ENCODE results near the gene TMEM176A. TPM values are rescaled to one million over a fixed set of nuclear protein-coding genes. Genes with fewer than 3 reads are reported as not detected.
"Not testable (repeated sequence)": the region's sequence is repeated elsewhere in the genome, so short reads cannot be mapped to it uniquely, and the experiment has no call there.

Gene TMEM176A
- total RNA-seq, 1 donor from 2014 or later, result 1.2 TPM

DNA sequence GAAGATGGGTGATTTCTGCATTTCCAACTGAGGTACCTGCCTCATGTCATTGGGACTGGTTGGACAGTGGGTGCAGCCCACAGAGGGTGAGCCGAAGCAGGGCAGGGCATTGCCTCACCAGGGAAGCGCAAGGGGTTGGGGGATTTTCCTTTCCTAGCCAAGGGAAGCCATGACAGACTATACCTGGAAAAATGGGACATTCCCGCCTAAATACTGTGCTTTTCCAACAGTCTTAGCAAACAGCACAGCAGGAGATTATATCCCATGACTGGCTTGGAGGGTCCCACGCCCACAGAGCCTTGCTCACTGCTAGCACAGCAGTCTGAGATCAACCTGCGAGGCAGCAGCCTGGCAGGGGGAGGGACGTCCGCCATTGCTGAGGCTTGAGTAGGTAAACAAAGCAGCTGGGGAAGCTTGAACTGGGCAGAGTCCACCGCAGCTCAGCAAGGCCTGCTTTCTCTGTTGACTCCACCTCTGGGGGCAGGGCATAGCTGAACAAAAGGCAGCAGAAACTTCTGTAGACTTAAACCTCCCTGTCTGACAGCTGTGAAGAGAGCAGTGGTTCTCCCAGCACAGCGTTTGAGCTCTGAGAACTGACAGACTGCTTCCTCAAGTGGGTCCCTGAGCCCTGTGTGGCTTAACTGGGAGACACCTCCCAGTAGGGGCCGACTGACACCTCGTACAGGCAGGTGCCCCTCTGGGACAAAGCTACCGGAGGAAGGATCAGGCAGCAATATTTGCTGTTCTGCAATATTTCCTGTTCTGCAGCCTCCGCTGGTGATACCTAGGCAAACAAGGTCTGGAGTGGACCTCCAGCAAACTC lies 7.3 kb downstream of the TMEM176A start:
- FAIRE-seq; DNase-seq (ENCODE audit: low spot score in 2 of 2): not testable (repeated sequence)

DNA sequence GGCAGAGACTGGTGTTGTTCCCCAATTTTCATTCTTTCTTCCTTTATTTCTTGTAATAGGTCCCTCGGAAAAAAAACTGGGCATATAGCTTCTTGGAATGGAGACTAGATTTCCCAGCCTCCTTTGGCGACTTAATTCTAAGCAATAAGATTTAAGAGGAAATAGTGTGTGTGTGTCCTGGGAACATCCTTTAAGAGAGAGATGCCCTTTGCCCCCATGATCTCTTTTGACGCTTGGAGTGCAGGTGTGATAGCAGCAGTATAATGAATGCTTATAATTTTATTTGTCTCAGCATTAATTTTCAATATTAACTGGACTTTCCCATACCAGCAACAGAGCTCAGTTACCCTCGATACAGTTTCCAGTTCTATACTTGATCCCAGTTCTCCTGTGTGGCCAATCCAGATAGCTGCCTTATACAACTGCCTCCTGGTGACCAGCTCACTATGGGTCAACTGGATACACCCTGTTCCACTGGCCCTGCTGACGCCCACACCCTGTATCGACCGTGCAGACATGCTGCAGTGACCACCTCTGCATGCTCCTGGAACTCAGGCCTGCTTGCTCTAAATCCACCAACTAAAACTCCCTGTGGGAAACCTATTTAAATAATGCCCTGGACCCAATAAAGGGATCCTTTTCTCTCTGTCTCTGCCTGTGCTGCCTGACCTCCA lies 13.9 kb downstream of the TMEM176A start:
- FAIRE-seq (no peak), DNase-seq (ENCODE audit: low spot score in 2 of 2) (no peak)

DNA sequence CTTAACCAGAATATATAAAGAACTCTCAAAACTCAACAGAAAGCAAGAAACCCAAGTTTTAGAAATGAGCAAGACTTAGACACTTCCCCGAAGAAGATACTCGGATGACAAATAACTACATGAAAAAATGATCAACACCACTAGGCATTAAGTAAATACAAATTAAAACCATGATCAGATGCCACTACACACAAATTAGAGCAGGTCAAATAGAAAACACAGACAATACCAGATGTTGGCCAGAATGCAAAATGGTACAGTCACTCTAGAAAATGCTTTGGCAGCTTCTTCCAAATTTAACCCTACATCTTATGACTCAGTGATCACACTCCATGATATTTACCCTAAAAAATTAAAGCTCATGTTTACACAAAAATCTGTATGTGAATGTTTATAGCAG lies 18.4 kb downstream of the TMEM176A start:
- FAIRE-seq (no peak), DNase-seq (ENCODE audit: low spot score in 2 of 2) (no peak)

DNA sequence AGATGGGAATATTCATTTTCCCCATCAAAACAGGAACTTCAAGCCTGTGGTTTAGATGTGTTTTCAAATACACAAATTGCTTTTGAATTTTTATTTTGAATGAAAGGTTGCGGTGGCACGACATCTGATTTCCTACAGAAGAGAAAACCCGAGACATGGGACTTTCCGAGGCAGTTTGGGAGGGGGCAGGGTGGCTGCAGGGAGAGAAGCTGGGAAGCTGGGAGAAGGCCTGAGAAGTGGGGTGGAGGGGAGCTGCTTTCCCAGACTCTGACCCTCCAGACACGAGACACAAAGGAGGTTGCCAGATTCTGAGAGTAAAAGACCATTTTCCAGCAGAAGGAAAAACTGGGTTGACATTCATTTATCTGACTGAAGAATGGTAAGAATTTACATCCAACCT lies 19.6 kb downstream of the TMEM176A start:
- no peak for DNase-seq (ENCODE audit: low spot score in 2 of 2)
- FAIRE-seq, result no peak

DNA sequence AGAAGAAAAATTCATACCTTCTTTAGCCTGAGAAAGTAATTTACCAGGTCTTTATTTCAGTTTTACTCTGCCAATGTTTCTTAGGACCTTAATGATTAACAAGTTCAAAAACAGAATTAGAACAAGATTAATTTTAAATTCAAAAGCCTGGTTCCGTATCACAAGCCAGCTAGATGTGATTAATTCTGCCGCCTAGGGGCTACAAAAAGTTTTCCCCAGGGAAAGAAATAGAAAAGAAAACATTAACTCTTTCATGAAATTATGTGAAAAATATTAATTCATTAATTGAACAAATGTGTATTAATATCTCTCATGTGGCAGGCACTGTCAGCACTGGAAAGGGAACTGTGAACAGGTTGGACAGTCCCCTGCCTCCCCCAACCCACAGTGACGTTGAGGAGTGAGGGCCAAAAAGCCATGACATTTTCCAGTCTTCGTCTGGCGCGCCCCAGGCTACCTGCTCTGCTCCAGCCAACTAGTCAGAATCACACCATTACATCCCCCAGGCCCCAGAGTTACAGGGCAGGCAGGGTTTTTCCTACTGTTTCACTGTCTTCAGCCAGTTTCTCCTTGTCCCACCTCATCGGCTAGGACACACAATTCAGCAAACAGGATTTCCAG lies 20.1 kb downstream of the TMEM176A start:
- DNase-seq (ENCODE audit: low spot score in 2 of 2), result no peak
- FAIRE-seq, result no peak

DNA sequence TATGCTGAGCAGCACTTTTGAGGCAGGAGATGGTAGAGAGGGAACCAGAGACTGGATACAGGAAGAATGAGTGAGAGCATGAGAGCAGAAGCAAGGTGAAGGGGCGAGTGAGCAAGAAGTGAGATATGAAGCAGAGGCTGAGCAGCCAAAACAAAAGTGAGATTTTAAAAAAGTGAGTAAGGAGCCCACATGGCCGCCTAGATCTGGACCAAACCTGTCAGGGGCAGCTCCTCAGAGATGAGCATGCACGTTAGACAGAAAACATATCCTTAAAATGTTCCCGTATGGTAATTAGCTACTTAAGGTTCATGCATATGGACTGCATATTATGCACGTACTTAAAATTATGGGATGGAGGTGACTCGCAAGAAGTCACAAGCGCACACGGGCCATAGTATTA lies 22.5 kb downstream of the TMEM176A start:
- FAIRE-seq, result no peak
- no peak for DNase-seq (ENCODE audit: low spot score in 2 of 2)

DNA sequence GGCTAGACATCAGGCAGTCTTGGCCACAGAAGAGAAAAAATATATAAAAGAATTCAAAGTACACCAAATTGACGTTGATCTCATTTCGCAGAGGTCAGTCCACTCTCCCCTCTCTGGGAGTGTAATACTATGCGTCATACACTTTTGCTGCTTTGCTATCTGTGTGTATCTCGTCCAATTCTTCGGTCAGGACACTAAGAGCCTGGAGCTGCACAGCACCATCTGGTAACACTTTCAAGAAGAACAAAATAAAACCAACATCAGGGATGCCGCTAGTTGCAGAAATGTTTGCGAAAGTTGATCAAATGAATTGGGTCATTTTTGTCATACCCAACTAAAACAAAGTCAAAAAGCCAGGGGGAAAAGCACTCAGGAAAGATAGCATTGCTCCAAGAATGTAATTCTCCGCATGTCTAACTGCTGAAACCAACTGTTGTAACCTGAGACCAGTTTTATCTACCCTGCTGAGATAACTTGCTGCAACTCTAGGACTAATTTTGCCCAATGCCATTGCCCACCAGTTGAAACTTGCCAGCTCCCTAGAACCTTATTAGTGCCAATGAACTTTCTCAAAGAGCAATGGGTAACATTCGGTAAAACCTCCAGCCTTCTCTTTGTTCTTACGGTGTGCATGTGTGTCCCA lies 23.0 kb downstream of the TMEM176A start:
- FAIRE-seq, result no peak
- no peak for DNase-seq (ENCODE audit: low spot score in 2 of 2)

DNA sequence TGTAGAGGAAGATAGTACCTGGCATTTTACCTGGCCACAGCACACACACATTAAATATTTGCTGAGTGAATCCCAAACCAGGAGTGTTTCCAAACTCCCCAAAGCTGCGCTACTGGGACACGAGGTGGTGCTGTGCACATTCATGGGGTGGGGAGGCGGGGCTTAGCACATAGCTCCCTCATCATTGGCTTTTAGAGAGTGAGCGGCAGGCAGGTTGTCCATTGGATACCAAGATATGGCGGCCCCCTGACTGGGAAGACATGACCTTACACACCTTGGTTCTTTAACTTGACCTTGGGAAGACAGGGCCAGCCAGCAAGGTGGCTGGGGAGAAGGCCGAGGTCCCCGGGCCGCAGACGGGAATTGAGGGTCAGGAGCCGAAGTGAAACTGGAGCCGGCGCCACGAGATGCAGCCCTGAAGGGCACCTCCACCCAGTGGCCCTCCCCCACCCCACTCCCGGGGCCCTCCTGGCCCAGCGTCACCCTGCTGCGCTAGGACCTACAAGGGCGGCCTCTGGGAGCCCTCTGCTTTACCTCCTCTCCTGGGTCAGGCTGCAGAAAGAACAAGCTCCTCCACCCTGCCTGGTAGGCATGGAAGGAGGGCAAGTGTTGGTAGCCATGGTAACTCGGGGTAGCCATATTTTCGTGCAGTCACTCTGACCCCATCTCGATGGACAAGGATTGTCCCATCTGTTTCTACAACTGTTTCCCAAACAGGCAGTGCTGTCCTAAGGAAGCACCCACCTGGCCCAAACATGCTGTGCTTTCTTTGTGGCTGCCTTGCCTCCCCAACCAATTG lies 24.0 kb downstream of the TMEM176A start:
- DNase-seq (ENCODE audit: low spot score in 2 of 2) (no peak), FAIRE-seq (no peak)

DNA sequence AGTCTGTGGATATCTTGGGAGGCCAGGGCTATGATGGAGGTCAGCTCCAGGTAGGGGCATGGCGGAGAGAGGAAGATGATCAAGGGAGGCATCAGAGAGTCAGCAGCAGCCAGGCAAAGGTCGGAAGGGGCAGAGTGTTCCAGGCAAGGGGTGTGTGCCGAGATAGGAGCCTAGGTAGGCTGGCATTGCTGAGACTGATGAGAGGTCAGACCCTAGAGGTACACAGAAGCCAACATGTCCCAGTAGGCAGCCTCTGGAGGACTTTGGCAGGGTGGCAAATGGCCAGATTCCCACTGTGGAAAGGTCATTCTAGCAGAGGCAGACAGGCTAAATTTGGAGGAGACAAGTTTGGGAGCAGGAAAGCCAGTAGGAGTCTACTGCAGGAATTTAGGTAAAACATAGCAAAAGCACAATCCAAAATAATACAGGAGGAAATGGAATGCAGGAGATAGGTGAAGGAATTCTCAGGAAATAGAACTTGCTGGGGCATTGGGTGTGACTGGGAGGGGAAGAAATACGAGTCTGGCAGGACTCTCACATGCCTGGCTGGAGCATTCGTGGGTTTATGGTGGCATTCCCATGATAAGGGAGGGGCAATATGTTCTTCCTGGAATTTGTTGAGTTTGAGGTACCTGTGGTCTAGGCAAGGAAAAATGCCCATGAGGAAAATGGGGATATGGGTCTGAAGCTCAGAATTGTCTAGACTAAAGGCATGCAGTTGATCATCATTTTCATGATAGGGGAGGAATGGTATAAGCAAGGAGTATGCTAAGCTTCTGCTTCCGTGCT lies 25.7 kb downstream of the TMEM176A start:
- FAIRE-seq, result no peak
- DNase-seq (ENCODE audit: low spot score in 2 of 2), result no peak

DNA sequence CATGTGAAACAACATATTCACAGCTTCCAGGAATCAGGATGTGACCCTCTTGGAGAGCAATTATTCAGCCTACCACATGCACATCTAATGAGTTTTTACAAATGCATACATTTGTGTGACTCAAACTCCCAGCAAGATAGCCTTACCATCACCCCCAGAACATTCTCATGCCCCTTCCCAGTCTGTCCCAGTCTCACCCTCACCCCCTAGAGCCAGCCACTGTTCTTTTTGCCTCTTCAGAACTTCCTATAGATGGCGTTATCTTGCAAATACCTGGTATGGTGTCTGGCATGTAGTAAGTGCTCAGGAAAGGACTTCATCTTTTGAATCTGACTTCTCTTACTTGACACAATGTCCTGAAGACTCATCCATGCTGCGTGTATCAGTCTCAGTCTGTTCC lies 27.8 kb downstream of the TMEM176A start:
- FAIRE-seq (no peak), DNase-seq (ENCODE audit: low spot score in 2 of 2) (no peak)

DNA sequence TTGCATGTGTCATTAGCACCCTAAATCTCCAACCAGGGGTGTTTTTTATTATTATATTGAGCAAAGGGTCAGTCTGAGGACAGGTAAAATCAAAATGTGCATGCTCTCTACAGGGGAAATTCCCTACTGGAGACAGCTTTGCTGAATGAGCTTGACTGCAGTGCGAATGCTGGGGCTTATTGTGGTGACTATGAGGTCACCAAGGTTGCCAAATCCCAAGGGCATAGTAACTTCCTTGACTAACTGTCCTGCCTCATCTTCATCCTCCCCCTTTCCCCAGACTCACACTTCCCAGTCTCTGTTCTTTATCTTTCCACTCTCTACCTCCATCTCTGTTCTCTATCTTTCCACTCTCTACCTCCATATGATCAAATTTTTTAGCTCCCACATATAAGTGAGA lies 28.9 kb downstream of the TMEM176A start:
- DNase-seq (ENCODE audit: low spot score in 2 of 2) (no peak), FAIRE-seq (no peak)

DNA sequence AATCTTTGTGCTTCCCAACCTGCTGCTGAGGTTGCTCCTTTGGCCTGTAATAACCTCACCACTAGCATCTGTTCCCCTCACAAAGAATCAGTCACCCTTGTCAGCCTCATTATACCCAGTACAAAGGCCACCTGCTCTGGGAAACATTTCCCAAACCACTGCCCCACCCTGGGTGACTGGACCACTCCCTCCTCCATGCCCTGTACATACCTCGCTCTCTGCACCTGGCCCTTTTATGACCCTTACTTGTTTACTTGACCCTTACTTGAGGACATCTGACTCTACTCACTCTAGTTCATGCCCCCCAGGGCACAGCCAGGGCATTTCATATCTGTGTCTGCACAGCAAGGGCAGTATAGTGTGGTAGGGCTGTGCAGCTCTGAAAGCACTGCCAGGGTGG lies 30.4 kb downstream of the TMEM176A start:
- FAIRE-seq, result no peak
- DNase-seq (ENCODE audit: low spot score in 2 of 2), result no peak

DNA sequence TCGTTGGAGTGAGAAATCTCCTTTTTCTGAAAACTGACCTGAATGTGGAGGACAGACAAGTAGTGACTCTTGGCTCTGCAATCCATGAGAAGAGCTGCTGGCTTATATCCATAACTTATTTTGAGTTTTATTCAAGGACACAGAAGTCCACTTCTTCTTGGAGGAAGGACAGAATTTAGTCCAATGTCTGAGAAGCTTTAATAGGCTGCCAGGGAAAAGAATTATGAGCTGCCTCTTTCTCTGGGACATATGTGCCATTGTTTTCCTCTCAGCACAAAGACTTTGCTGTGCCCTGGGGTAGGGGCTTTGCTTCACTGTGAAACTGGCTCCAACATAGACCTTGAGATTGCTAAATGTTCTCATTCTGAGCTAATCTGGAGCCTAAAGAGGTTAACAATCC lies 31.3 kb downstream of the TMEM176A start:
- DNase-seq (ENCODE audit: low spot score in 2 of 2) (no peak), FAIRE-seq (no peak)

DNA sequence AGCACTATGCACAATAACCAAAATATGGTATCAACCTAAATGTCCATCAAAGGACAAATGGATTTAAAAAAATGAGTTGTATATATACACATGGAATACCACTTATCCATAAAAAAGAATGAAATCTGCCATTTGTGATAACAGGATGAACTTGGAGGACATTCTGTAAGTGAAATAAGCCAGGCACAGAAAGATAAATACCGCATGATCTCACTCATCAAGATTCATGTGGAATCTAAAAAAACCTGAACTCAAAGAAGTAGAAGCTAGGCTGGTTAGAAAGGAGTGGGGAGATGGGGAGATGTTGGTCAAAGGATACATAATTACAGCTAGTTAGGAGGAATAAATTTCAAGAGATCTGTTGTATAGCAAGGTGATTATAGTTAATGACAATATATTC lies 34.5 kb downstream of the TMEM176A start:
- no peak for FAIRE-seq
- DNase-seq (ENCODE audit: low spot score in 2 of 2), result no peak

DNA sequence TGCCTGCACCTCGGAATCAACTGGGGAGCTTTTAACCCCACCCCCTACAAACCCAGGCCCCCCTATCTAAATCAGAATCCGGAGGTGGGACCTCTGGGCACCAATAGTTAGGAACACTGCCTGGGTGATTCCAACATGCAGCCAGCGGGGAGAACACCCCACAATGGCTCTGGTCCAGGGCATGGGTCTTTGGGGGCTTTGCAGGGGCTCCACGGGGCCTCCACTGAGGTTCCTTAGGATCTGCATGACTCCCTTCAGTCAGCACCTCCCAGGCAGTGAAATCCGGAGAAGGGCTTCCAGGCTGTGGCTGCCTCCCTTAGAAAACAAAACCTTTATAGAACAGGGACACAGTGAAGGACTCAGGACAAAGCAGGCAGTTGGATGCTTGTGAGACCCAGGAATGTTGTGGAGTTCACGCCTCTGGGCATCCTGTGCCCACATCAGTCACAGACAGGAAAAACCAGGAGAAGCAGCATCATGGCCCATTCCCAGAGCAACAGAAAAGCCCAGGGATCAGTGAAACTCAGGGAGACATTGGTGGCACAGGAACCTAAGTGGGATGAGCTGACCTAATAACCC lies 35.2 kb downstream of the TMEM176A start:
- no peak for FAIRE-seq
- no peak for DNase-seq (ENCODE audit: low spot score in 2 of 2)

DNA sequence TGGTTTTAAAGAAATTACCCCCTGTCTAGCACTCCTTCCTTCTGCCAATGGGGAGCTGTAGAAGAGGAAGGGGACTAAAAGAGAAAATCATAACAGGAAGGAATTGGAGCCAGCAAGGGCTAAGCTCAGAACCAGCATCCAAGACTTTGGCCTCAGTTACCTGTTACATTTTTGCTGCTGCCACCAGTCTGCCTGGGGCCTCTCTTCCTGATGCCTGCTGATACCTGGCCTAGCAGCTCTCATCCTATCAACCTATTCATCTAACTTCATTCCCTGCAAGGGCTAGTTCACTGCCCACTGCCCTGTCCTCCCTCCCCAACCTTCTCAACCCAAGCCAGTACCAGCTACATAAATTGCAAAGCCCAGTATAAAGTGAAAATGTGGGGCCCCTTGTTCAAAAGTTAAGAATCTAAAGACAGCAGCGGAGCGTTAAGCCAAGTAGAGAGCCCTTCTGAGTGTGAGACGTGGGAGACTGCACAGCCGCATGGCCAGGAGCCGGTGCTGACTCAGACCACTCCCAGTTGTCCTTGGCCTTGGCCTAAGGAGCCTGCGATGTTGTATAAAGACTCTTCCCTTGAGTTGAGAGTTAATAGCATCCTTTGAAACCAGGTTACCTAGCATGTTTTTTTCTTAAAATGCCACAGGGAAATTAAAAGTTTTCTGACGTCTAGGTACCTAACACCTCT lies 38.5 kb downstream of the TMEM176A start:
- FAIRE-seq (no peak), DNase-seq (ENCODE audit: low spot score in 2 of 2) (no peak)

DNA sequence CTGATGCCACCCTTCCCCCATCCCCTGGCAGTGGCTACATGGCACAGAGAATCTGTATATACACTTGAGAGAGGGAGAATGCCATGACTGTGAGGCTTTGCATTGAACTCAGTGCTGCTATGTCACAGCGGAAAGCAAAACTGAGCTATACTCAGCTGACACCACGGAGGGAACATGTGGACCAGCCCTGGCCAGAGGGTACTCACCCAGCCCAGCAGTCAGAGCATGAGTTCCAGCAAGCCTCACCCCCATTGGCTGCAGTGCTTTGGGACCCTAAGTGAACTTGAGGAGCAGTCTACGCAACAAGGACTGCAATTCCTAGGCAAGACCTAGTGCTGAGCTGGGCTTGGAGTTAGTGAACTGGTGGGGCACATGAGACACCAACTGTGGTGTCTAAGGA lies 41.4 kb downstream of the TMEM176A start:
- DNase-seq (ENCODE audit: low spot score in 2 of 2) (no peak), FAIRE-seq (no peak)

DNA sequence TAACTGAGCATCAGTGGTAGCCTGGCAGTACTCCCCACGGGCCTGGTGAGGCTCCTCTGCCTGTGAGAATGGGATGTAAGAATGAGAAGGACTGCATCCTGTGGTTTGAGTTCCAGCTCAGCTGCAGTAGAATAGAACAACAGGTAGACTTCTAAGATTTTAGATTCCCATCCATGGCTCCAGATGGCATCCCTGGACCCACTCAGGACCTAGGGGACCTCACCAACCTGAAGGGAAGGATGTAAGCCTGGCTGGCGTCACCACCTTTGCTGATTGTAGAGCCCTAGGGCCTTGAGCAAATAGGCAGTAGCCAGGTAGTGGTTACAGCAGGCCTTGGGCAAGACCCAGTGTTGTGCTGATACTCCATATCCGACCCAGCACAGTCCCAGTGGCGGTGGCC lies 42.1 kb downstream of the TMEM176A start:
- DNase-seq (ENCODE audit: low spot score in 2 of 2) (no peak), FAIRE-seq (no peak)

DNA sequence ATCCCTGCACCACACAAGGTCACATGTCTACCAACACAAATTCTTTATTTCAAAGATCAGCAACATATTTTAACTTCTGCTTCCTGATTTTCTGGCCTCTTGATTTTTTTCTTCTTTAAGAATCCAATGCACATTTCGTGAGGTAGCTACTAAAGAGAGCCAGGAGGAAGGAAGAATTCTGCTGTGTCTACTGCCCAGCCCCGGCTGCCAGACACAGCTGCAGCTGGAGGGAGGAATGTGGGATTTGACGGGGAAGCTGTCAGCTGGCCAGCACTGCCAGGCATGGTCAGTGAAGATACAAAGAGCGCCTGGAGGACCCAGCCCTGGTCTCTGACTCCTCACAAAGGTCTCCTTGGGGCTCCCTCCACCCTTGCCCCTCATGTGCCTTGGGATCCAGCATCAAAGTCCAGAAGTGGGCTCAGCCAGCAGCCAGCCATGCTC lies 44.9 kb downstream of the TMEM176A start:
- no peak for DNase-seq (ENCODE audit: low spot score in 2 of 2)
- no peak for FAIRE-seq
